Retina (tissue), 1 donor: ENCODE data around the gene SNX30.
A peak's percentile ranks its signal among the peaks of the same experiment; 100 is the strongest.

Source experiments
- DNase-seq: peaks from one replicate; pipeline ENCODE4 v3.0.0-alpha.2; 2016

The SNX30 gene

DNA sequence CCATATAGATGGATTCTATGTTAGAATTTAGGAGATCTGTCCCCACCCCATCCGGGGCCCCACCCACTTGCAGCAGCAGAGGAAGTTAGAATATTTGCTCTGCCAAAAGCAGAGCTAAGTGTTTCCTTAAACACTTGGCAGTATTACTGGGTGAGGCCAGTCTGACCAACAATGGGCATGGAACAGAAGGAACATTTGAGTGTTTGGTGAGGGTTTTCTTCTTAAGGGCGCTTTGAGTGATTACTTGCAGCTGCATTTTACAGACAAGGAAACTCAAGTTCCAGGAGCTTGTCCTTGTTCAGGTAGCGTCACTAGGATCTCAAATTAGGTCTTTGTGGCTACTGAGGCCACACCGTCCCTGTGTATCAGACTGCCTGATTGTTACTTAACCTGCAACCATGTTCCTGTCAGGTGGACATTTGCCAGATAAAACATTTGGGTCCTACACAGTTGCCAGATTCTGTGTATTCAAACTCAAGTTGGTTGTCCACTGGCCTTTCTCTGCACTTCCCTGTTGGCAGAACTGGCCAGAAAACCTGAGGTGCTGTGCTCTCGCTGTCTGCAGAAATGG lies 80.8 kb downstream of the SNX30 start:
- no peak for DNase-seq

DNA sequence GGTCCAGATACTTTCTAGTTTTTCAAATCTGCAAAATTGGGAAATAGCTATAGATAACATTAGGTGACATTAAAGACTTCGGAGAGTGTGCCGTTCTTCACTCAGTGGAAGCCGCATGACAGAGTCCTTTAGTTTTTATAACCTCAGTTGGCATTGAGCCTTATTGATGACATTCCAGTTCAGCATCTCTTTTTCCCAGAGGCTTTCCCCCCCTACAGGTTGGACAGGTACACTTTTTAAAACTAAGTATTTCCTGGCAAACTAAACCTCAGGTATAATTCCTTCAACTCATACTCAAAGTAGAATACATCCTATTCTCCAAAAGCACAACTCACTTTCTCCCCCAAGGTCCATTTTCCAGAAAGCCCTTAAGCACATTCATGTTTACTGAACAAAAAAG lies 81.4 kb downstream of the SNX30 start:
- DNase-seq, result no peak

GRCh38 chr9:112833081-112833480 lies 82.5 kb downstream of the SNX30 start:
- DNase-seq, result no peak

GRCh38 chr9:112836394-112836793 lies 85.8 kb downstream of the SNX30 start:
- peak; percentile 40 for DNase-seq

- DNase-seq, result no peak
These were observed 87.8 kb downstream of the SNX30 start for GRCh38 chr9:112838342-112838741.

GRCh38 chr9:112839331-112839730 lies 88.8 kb downstream of the SNX30 start:
- no peak for DNase-seq

DNA sequence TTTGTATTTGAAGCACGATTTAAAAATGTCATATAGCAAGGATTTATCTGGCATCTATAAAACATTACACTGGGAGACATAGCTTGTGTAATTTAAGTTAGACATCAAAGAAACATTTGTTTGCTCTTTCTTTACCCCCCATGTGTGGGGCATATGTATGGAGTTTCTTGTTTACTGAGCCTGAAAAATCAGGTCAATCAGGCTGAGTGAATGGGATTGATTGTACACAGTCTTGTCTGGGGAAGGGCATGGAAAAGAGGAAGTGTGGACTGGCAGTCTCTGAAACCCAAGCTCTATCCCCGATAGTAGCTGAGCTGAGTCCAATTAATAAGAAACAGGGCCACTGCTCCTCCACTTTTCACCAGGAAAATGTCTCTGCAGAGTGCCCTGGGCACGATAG lies 90.7 kb downstream of the SNX30 start:
- peak; percentile 54 for DNase-seq

- DNase-seq, result no peak
These were observed 92.0 kb downstream of the SNX30 start for GRCh38 chr9:112842555-112842954.

DNA sequence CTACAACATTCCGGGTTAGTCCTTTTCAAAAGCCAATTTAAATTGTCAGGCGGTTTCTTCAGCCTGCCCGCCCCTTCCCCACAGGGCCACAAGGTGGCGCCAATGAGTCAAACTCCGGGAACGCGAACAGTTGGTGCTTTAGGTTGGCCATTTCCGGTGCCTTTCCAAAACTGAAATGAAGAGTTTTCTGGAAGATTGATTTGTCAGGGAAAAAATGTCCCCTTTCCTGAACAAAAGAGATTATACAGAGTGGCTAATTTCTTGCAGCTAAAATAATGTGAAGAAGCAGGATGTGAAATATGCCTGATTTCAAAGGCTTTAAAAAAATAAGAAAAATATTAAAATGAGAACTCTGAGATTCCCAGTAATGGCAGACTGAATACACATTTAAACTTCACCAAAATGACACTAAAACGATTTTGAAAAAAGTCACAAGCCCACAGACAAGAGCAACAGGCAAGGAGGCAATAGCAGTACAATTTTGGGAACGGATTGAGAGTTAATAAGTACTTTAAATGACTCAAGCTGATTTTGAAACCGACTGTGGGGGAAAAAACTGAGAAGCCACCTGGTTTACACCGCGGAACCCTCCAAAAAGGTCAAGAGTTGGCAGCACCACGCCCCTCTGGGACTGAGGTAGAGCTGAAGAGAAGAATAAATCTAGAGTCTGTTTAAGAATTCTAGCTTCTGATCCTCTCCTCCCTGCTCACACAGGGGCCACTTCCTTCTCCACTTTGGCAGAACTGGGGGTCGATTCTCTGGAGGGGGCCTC lies 94.4 kb downstream of the SNX30 start:
- DNase-seq, result peak; percentile 75

GRCh38 chr9:112846528-112847488 lies 96.2 kb downstream of the SNX30 start:
- no peak for DNase-seq

DNA sequence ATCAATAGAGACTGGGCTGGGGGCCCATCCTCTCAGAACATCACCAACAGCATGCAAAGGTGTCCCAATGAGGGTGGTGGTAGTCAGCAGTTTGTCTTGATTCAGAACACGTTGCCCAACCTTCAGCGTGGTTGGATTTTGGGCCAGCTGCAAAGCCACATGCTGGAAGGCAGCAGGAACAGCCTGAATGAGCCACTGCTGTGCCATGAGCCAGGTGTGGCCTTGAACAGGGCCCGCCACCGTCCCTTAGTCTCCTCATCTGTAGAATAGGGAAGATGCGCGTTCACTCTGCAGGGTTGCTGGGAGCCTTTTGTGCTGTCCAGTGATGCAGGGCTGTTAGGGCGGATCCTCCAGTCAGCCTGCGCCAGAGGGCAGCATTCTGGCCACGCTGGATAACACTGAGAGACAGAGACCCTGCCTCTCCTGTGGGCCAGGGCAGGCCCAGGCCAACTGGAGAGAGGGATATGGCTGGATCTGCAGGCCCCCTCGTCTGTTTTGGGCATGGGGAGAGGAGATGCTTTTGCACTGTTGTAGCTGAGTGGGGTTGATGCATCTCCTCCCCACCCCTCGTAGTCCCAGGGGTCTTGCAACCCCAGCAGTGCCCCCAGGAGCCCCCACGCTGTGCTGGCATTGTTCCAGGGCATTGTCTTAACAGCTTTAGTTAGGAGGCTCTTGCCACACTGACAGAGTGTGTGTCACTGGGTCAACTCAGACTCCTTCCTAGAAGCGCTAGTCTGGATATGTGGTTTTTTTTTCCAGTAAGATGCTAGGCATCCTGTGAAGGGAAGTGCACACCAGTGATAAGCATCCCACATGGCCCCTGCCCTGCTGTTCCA lies 98.0 kb downstream of the SNX30 start:
- DNase-seq, result peak; percentile 19

DNA sequence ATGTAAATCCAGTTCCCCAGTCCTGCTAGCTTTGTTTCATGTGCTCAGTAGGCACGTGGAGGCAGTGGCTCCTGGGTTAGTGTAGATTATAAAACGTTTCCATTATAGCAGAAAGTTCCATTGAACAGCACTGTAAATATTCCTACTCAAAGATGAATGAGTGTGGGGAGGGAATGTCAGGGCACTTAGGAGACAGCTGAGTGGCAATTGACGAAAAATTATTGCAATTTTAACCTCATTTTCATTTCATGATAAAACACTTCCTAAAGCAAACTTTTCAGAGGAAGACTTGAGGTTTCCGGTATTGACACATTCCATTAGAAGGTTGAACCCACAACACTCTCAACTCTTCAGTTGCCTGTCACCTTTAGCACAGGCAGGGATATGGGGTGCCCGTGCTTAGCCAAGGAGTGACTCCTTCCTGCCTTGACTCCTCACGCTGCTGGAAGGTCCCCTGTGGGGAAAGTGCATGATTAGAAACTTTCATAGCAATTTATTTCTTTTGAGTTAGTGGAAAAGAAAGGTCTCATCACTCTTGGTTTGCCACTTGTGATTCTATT lies 98.9 kb downstream of the SNX30 start:
- no peak for DNase-seq

GRCh38 chr9:112850840-112851239 lies 100.3 kb downstream of the SNX30 start:
- no peak for DNase-seq

DNA sequence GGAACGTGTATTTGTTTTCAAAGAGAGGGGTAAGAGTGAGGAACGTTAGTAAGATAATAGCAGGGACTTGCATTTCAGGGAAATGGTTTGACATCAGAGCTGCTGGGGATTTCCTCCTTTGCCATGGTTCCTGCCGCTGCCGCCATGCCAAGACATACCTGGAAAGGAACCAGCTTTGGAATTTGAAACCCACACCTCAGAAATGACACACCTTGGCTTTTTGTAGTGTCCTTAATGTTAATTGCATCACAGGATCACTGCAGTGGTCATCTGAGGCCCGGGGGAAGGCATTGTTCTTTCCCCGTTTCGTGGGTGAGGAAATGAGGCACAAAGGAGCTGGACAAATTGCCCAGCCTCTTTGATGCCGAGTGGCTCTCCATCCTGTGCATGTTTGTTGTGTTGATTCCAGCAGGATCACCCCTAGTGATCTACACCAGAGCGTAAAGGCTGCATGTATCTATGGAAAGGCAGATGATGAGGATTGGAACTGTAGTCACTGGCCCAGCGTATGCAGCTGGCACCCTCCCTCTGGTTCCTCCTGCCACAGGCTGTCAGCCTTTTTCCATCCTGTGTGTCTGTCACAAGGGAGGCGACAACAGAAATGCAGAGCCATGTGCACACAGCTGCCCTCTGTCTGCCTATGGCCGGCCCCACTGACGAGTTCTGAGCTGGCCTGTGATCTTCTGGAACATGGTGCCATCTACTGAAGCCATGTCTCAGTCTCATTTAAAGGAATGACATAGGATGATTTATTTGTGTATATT lies 102.4 kb downstream of the SNX30 start:
- no peak for DNase-seq

- no peak for DNase-seq
These were observed 103.5 kb downstream of the SNX30 start for GRCh38 chr9:112853882-112854585.

GRCh38 chr9:112854657-112855056 lies 104.1 kb downstream of the SNX30 start:
- DNase-seq, result no peak

DNA sequence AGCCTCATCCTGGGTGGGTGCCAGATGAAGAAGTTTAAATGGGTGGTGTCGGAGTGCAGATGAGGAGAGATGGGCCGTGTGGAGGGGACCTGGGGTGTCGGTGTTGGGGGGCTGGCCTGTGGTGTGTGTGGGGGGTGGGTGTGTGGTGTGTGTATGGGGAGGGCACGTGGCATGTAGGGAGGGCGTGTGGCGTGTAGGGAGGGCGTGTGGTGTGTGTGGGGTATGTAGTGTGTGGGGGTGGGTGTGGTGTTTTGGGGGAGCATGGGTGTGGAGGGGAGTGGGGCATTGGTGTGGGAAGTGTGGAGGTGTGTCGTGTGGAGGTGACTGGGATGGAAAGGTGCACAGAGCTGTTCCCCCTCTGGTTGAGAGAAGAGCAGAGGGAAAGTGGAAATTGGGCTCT lies 105.6 kb downstream of the SNX30 start:
- DNase-seq, result no peak

DNA sequence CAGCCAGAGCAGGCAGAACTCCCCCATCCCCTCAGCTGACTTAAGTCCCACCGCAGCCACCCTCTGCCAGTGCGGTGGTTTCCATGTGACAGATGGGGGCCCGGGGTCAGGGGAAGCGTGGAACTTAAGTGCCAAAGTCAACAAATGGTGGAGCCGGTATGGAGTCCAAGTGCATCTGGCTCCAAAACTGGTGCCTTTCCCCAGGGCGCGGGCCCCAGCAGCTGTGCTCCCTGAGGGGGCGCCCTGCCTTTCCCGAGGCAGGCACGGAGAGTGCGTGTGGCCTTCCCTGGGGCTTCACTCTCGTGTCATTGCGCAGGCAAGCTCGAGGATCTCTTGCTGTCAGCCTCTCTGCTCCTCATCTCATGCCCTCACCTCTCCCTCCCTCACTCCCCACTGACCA lies 106.3 kb downstream of the SNX30 start:
- DNase-seq, result no peak

- DNase-seq, result no peak
These were observed 107.4 kb downstream of the SNX30 start for GRCh38 chr9:112858005-112858404.

DNA sequence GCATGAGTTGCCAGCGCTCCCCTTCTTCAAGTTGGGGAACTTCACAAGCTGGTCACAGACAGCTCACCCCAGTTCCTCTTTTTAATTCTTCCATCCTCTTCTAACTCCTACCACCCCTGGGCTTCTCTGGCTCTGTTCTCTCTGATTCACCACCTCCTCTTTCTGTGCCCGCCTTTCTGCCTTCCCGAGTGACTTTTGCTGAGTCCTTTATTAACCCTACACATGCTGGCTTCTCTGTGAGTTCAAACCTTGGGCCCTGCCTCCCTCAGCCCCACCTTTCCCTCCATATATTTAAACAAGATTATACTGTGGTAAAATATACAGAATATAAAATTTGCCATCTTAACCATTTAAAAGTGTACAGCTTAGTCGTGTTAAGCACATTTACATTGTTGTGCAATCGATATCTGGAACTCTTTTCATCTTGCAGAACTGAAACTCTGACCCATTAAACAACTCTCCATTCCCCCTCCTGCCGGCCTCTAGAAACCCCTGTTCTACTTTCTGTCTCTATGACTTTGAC lies 108.1 kb downstream of the SNX30 start:
- no peak for DNase-seq

DNA sequence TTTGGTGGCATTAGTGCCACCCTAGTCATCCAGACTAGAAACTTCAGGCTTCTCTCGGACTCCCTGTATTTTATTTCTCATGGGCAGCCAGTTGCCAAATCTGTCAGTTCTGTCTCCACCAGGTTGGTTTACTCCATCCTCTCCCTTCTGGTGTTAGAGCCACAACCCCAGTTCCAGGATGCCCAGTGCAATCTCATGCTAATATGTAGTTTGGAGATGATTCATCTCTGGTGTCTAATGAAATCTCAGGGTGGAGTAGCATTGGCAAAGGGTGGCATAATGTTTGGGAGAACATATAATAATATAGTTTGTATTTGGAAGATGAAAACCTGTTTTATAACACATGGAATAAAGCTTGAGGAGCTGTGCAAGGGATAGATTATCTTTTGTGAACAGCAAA lies 109.9 kb downstream of the SNX30 start:
- no peak for DNase-seq
